ENCODE results near the gene RARS2. TPM values are rescaled to one million over a fixed set of nuclear protein-coding genes. Genes with fewer than 3 reads are reported as not detected.

The RARS2 gene
- total and polyA plus RNA-seq, 2 experiments from 2014 or later, result 53.2 to 75.0 TPM

DNA sequence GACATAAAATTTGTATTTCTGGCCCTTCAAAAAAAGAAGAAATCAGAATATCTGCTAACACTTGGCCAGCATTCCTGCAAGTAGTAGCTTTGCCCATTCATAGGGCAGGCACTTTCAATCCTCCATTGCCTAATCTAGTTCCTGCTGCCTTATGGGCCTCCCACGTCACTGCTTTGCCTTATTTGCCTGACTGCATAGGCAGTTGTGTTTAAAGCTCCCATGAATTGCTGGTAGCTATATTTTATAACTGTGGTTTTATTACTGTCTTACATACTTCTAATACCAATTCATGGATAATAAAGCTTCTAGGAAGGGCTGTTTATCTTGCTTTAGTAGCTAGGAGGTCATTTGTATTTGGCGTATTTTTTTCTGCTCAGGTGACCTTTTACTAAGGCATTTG, 124.7 kb downstream of the RARS2 start:
- H3K4me1 ChIP-seq (ENCODE audit: insufficient read depth), result no peaks in the 10 kb centered on the region
- no peaks in the 10 kb centered on the region for H3K9me3 ChIP-seq (ENCODE audit: low read depth)
- DNase-seq (ENCODE audit: low spot score), result peak; percentile 48
- WGBS (ENCODE audit: low lambda C conversion rate, missing lambda C conversion rate), result 72% methylated on average over 2 of the region's 2 CpGs
- no peak overlapping the region for H3K4me2 ChIP-seq
- H3K27ac ChIP-seq, result peak overlapping the region; percentile 54
- H4K20me1 ChIP-seq (ENCODE audit: insufficient read depth, poor library complexity, severe bottlenecking), result no peaks in the 10 kb centered on the region
- TF ChIP-seq EZH2 (IDR thresholded peaks at IDR 0.05; ENCODE audit: borderline replicate concordance) (no peak), EZH2phosphoT487 (IDR thresholded peaks at IDR 0.05; ENCODE audit: low read depth, severe bottlenecking, unreplicated experiment) (no peak)
- TF ChIP-seq, protein P1, sequence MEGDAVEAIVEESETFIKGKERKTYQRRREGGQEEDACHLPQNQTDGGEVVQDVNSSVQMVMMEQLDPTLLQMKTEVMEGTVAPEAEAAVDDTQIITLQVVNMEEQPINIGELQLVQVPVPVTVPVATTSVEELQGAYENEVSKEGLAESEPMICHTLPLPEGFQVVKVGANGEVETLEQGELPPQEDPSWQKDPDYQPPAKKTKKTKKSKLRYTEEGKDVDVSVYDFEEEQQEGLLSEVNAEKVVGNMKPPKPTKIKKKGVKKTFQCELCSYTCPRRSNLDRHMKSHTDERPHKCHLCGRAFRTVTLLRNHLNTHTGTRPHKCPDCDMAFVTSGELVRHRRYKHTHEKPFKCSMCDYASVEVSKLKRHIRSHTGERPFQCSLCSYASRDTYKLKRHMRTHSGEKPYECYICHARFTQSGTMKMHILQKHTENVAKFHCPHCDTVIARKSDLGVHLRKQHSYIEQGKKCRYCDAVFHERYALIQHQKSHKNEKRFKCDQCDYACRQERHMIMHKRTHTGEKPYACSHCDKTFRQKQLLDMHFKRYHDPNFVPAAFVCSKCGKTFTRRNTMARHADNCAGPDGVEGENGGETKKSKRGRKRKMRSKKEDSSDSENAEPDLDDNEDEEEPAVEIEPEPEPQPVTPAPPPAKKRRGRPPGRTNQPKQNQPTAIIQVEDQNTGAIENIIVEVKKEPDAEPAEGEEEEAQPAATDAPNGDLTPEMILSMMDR (IDR thresholded peaks at IDR 0.05; ENCODE audit: poor library complexity), result no peak
- no peaks in the 10 kb centered on the region for H3K36me3 ChIP-seq (replicated peaks; ENCODE audit: insufficient read depth, low read depth)
- no peaks in the 10 kb centered on the region for H3K79me2 ChIP-seq
- no peaks in the 10 kb centered on the region for H3K9me2 ChIP-seq (replicated peaks; ENCODE audit: insufficient read depth)
- no peak overlapping the region for H2AFZ ChIP-seq
- H3K27me3 ChIP-seq, result no peaks in the 10 kb centered on the region
- H3K4me3 ChIP-seq, result no peak overlapping the region

Small RNAs within 50 kb of the gene (small RNA-seq; reads per million reads assigned to genes)
- not detected for gene RNU6-444P

Other genes starting within 250 kb of the RARS2 start
- 1.3 and 2.5 TPM in 2 replicates for gene C6orf163, start 245.2 kb downstream of the RARS2 start, total RNA-seq
- 0.64 TPM in 2 replicates for gene C6orf163, start 245.2 kb downstream of the RARS2 start, polyA plus RNA-seq
- 0.08 and 0.20 TPM in 2 replicates for gene CFAP206, start 182.0 kb downstream of the RARS2 start, total RNA-seq
- 0.38 TPM in 1 of 2 replicates, not detected in the other for gene CFAP206, start 182.0 kb downstream of the RARS2 start, polyA plus RNA-seq
- gene SLC35A1, start 117.0 kb downstream of the RARS2 start, total RNA-seq, result 26.2 and 28.3 TPM in 2 replicates
- gene SLC35A1, start 117.0 kb downstream of the RARS2 start, polyA plus RNA-seq, result 20.1 and 30.3 TPM in 2 replicates
- gene ORC3, start 148 bp upstream of the RARS2 start, total RNA-seq, result 24.2 and 27.5 TPM in 2 replicates
- 19.6 and 20.9 TPM in 2 replicates for gene ORC3, start 148 bp upstream of the RARS2 start, polyA plus RNA-seq
- gene AKIRIN2, start 112.2 kb upstream of the RARS2 start, total RNA-seq, result 12.7 and 24.2 TPM in 2 replicates
- gene AKIRIN2, start 112.2 kb upstream of the RARS2 start, polyA plus RNA-seq, result 39.9 and 49.6 TPM in 2 replicates